Muscle of arm (tissue), 14 donors: ENCODE measurements around the gene TPBG. TPM values are rescaled to one million over a fixed set of nuclear protein-coding genes. Genes with fewer than 3 reads are reported as not detected.

ENCODE experiments used
- DNase-seq: peaks from one replicate; pipeline ENCODE4 v3.0.0-alpha.2; 2013
- long read RNA-seq, 11 donors: transcript quantifications; one replicate each; lab custom pipeline, GENCODE V29; 2026
- polyA plus RNA-seq, 12 donors: library from polyadenylated mRNA; unstranded; fragments of 120-200 nt; gene quantifications; one replicate each; pipeline ENCODE4 v1.2.1, GENCODE V29; 2013; ENCODE audit not compliant: insufficient read length in 12 of 12

The TPBG gene, protein sequence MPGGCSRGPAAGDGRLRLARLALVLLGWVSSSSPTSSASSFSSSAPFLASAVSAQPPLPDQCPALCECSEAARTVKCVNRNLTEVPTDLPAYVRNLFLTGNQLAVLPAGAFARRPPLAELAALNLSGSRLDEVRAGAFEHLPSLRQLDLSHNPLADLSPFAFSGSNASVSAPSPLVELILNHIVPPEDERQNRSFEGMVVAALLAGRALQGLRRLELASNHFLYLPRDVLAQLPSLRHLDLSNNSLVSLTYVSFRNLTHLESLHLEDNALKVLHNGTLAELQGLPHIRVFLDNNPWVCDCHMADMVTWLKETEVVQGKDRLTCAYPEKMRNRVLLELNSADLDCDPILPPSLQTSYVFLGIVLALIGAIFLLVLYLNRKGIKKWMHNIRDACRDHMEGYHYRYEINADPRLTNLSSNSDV
- 10 to 100 TPM in 8 of 12 donors, 1 to 10 TPM in 3, not detected in 1; 7.7 to 26.5 (median 13.2) TPM for polyA plus RNA-seq
- long read RNA-seq, donor 1, full-length matches to known transcripts = 6 of 6 reads
- long read RNA-seq, donor 1, partial matches to known transcripts = 0 of 6 reads
- long read RNA-seq, donor 1, other reads (novel, unspliced or antisense) = 0 of 6 reads
- long read RNA-seq, donor 2, full-length matches to known transcripts = 8 of 8 reads
- long read RNA-seq, donor 2, partial matches to known transcripts = 0 of 8 reads
- long read RNA-seq, donor 2, other reads (novel, unspliced or antisense) = 0 of 8 reads
- long read RNA-seq, donor 3, full-length matches to known transcripts = 3 of 3 reads
- long read RNA-seq, donor 3, partial matches to known transcripts = 0 of 3 reads
- long read RNA-seq, donor 3, other reads (novel, unspliced or antisense) = 0 of 3 reads
- long read RNA-seq, donor 4, full-length matches to known transcripts = 5 of 5 reads
- long read RNA-seq, donor 4, partial matches to known transcripts = 0 of 5 reads
- long read RNA-seq, donor 4, other reads (novel, unspliced or antisense) = 0 of 5 reads
- long read RNA-seq, donor 5, full-length matches to known transcripts = 10 of 10 reads
- long read RNA-seq, donor 5, partial matches to known transcripts = 0 of 10 reads
- long read RNA-seq, donor 5, other reads (novel, unspliced or antisense) = 0 of 10 reads
- long read RNA-seq, donor 6, full-length matches to known transcripts = 2 of 2 reads
- long read RNA-seq, donor 6, partial matches to known transcripts = 0 of 2 reads
- long read RNA-seq, donor 6, other reads (novel, unspliced or antisense) = 0 of 2 reads
- long read RNA-seq, donor 7, full-length matches to known transcripts = 5 of 13 reads
- long read RNA-seq, donor 7, partial matches to known transcripts = 8 of 13 reads
- long read RNA-seq, donor 7, other reads (novel, unspliced or antisense) = 0 of 13 reads
- long read RNA-seq, donor 8, full-length matches to known transcripts = 4 of 4 reads
- long read RNA-seq, donor 8, partial matches to known transcripts = 0 of 4 reads
- long read RNA-seq, donor 8, other reads (novel, unspliced or antisense) = 0 of 4 reads
- long read RNA-seq, donor 9, full-length matches to known transcripts = 13 of 13 reads
- long read RNA-seq, donor 9, partial matches to known transcripts = 0 of 13 reads
- long read RNA-seq, donor 9, other reads (novel, unspliced or antisense) = 0 of 13 reads
- long read RNA-seq, donor 10, full-length matches to known transcripts = 2 of 2 reads
- long read RNA-seq, donor 10, partial matches to known transcripts = 0 of 2 reads
- long read RNA-seq, donor 10, other reads (novel, unspliced or antisense) = 0 of 2 reads
- long read RNA-seq, donor 11, full-length matches to known transcripts = 13 of 13 reads
- long read RNA-seq, donor 11, partial matches to known transcripts = 0 of 13 reads
- long read RNA-seq, donor 11, other reads (novel, unspliced or antisense) = 0 of 13 reads

GRCh38 chr6:82363428-82364086 lies at the start of gene TPBG:
TPBG (plus strand) TSS chr6:82363817; CDS start chr6:82364962, 1,145 bp downstream.
- peak; percentile 70 for DNase-seq

DNA sequence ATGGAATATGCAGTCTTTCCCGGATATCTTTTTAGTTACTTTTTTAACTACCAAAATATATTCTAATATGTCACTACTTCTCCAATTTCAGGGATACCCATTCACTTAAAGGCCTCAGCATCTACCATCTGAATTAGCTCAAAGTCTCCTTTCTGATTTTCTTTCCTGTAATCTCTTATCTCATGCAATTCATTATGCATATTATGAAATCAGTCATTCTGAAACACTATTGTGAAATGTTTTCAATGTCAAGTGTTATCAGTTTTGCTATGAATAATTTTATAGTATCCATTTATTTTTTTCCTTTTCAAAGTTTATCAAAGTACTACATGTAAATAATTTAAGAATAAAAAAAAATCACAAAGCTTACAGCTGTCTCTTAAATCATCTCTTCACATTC lies 41.2 kb upstream of the TPBG start:
- DNase-seq = no peak

DNA sequence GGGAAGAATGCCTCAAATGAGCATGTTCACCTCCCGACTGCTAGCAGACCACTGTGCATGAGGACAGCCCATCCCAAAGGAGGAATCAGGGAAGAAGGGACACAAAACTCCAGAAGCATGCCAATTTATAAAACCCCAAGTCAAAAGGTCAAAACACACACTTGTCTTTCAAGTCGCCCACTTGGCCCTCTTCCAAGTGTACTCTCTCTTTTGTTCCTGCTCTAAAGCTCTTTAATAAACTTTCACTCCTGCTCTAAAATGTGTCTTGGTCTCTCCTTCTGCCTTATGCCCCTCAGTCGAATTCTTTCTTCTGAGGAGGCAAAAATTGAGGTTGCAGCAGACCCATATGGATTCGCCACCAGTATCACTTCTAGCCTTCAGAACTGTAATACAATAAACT lies 33.9 kb upstream of the TPBG start:
- DNase-seq = no peak

GRCh38 chr6:82330171-82330804 lies 33.3 kb upstream of the TPBG start:
- no peak for DNase-seq

DNA sequence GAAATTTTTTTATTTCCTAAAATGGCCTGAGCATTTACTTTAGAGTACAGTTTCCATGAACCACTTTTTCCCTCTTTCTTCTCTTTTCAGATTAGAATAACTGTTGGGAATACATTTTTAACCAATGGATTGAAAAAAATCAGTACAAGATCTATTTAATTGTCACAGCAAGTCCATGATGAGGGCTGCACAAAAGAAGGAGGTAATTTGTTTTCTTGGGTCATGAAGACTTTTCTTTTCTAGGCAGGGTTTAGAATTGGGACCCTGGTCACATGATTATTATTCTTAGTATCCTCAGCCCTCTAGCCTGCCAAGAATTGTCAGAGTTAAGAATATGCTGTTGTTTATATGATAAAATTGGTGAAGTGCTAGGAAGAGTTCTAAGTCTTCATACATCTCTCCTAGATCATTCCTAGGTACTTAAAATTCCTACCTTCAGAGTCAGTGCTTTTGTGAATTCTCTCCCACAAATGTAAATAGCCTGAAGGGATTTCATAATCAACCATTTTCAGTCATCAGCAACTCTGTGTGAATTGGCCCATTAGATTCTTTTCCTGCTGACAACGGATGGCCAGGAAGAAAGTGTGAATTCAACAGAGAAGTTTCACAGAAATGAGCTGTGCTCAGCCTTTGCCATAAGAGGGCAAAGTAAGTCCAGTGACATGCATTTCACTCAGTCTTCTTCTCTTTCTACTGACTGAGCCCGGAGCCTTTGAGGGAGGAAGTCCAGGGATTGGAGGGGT lies 32.4 kb upstream of the TPBG start:
- DNase-seq = peak; percentile 6

DNA sequence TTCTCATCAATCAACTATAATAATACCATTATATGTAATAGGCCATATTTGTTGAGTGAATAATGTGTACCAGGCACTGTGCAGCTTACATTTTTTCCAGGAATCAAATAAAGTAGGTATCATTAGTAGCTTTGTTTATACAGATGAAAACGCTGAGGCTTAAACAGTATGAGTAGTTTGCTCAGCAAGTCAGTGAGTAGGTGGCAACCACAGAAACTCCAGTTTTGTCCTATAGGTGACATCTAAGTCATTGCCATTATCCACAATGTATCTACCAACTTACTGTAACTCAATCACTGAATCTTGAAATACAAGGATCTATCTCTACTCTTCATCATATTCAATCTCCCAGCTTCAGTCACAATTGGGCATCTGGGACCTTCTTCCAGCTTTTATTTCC lies 29.8 kb upstream of the TPBG start:
- DNase-seq = no peak

DNA sequence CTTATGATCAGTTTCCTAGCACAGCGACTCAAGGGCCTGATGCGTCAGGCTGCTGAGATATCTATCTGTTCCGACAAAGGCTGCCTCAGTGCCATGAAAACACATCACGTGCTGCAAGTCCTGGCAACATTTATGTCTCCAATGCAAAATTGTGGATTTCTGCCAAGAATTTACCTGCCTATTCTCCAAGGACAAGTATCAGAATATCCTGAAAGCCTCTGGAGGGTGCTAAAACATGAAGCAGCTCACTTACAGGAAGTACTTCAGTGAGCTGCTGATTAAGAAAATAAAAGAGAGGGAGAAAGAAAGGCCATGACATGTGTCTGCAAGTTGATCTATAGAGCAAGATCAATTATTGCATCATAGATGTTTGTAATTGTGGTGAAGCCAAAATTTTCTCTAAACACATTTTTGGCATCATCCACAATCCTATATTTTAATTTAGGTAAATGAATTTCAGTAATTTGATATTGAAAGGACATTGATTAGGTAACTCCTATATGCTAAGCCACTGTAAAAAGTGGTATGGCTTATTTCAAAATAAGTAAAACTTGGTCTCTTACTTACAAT lies 25.8 kb upstream of the TPBG start:
- no peak for DNase-seq

- DNase-seq = no peak
Measured at GRCh38 chr6:82348130-82348529, 15.5 kb upstream of the TPBG start.

DNA sequence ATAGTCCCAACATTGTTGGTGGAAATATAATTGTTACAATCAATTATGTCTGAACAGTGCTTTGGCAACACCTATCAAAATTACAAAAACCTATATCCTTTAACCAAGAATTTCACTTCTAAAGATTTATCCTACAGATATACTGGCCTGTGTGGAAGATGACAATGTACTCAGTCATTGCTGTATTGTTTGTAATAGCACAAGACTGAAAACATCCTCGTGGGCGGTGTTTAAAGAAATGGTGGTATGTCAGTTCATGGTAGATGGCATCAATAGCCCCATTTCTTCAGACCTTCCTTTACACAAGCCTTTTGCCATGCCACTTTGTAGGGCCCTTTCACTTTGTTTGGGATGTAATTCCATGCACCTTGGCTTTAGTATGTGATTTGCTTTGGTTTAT lies 9.8 kb upstream of the TPBG start:
- DNase-seq = no peak

GRCh38 chr6:82360552-82360951 lies 3.1 kb upstream of the TPBG start:
- DNase-seq = no peak

DNA sequence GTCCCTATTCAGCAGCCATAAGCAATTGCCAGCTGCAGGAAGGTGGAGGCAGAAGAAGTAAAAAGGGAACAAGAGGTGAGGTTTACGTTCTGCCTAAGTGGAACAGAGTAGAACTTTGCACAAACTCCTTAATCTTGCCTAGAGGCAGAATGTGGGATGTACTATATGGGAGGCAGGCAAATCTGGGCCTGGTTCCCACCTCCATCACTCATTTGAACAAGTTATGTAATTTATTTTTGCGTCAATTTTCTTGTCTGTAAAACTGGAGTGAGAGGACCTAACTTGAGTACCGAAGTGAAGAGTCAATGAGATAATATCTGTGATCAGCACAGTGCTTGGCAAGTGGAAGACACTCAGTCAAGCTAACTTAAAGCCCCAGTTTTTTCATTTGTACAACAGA lies 2.0 kb upstream of the TPBG start:
- no peak for DNase-seq

GRCh38 chr6:82362144-82362543 lies 1.5 kb upstream of the TPBG start:
- no peak for DNase-seq

- DNase-seq = peak; percentile 78
Measured at GRCh38 chr6:82362878-82363427, 664 bp upstream of the TPBG start.

GRCh38 chr6:82364087-82365015 lies 734 bp downstream of the TPBG start:
- DNase-seq = peak; percentile 75

GRCh38 chr6:82365016-82365795 lies 1.6 kb downstream of the TPBG start:
- peak; percentile 33 for DNase-seq

DNA sequence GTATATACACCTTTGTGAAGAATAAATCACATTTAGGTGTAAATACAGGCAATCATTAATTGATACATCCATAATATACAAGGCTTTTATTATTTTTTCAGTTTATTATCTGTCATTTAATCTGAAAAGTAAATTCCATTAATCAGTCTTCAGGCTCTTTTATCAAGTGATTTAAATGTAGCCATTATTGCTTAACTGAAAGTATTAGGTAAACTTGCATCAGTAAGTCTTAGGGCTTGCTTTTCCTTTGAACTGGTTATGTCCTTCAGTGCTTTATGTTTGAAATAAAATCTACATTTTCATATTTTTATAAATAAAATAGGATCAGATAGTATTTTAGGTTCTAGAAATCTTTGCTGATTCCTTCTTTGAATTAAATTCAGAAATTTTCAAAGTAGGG lies 4.1 kb downstream of the TPBG start:
- DNase-seq = no peak
